Mucosa of descending colon (tissue), 3 donors: Measurements from ENCODE around the gene ZBTB7C. TPM values are rescaled to one million over a fixed set of nuclear protein-coding genes. Genes with fewer than 3 reads are reported as not detected.
A peak's percentile ranks its signal among the peaks of the same experiment; 100 is the strongest.

Experiments used
- ATAC-seq: fragments of 200-7000 bp; cut with Tn5 transposase; one replicate; pipeline ENCODE4 v1.9.1; 2020; ENCODE audit warnings: mild to moderate bottlenecking, moderate library complexity
- DNase-seq, 3 donors: peaks; one replicate each; pipeline ENCODE4 v3.0.0-alpha.2; 2020
- H3K36me3 ChIP-seq: fragments of 200-600 bp; one replicate; pipeline ENCODE4 v1.8.0; 2021; ENCODE audit warnings: low read depth, mild to moderate bottlenecking
- H3K4me1 ChIP-seq: fragments of 200-600 bp; one replicate; pipeline ENCODE4 v1.8.0; 2021; ENCODE audit warnings: low read depth, mild to moderate bottlenecking
- H3K4me3 ChIP-seq: fragments of 200-600 bp; one replicate; pipeline ENCODE4 v1.8.0; 2021; ENCODE audit warnings: mild to moderate bottlenecking
- H3K9me3 ChIP-seq: fragments of 200-600 bp; one replicate; pipeline ENCODE4 v1.8.0; 2021; ENCODE audit warnings: mild to moderate bottlenecking
- intact Hi-C, 2 donors: fragments of 100-400 bp; cut with DNase I in 1 of 2; cut with micrococcal nuclease in 1 of 2; formaldehyde crosslinking; loops; one replicate each; pipeline versions ENCODE4 v1.11.0 to v1.11.1; 2022; cut with DNase I, micrococcal nuclease
- total RNA-seq, 3 donors: library from RNA; stranded (reverse); fragmentation: NEBNext Ultra II Directional in 2 of 3; extraction: Animal tissue kit (Norgen Biotek cat#: 25700) in 2 of 3; gene quantifications; one replicate each; pipeline versions ENCODE4 v1.2.1 to v1.2.4, GENCODE V29; 2021 to 2023
- TF ChIP-seq, protein P1 (sequence below): fragments of 200-600 bp; IDR thresholded peaks from one replicate; pipeline ENCODE4 v1.8.0; 2022; ENCODE audit warnings: antibody characterized with exemption, mild to moderate bottlenecking
- donor health status: DM: no; HTN: no; CAD: no; lungs with moderate emphysema.
- donor health status: DM: no; HTN: no; CAD: no.
- donor health status: DM: no; HTN: yes; CAD: no.

The ZBTB7C gene
- total RNA-seq, 3 donors from 2014 or later: 20.8 to 56.6 (median 38.2) TPM

- H3K4me3 ChIP-seq: no peak overlapping the region
- H3K4me1 ChIP-seq: no peaks in the 10 kb centered on the region
Observed at GRCh38 chr18:48351216-48352050, 57.8 kb downstream of the ZBTB7C start.

DNA sequence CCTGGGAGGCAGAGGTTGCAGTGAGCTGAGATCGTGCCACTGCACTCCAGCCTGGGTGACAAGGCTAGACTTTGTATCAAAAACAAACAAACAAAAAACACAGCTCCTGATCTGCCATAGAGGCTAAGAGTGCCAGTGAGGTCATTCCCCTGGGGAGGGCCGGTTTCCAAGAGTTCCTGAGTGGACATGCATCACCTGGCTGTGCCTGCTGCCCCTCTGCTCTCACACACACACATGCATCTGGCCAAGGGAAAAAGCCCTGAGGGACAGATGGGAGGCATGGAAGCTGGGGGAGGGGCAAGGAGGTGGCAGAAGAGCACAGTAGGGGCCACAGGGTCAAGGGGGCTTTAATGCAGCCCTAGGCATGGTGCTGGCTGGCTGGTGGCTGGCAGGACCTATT lies 60.4 kb downstream of the ZBTB7C start:
- H3K4me1 ChIP-seq: no peaks in the 10 kb centered on the region
- no peak overlapping the region for H3K4me3 ChIP-seq
- no peaks in the 10 kb centered on the region for H3K36me3 ChIP-seq
- DNase-seq: no peak
- ATAC-seq: no peak
- intact Hi-C loops: no loop called here
- H3K9me3 ChIP-seq: no peaks in the 10 kb centered on the region
- TF ChIP-seq, protein P1, sequence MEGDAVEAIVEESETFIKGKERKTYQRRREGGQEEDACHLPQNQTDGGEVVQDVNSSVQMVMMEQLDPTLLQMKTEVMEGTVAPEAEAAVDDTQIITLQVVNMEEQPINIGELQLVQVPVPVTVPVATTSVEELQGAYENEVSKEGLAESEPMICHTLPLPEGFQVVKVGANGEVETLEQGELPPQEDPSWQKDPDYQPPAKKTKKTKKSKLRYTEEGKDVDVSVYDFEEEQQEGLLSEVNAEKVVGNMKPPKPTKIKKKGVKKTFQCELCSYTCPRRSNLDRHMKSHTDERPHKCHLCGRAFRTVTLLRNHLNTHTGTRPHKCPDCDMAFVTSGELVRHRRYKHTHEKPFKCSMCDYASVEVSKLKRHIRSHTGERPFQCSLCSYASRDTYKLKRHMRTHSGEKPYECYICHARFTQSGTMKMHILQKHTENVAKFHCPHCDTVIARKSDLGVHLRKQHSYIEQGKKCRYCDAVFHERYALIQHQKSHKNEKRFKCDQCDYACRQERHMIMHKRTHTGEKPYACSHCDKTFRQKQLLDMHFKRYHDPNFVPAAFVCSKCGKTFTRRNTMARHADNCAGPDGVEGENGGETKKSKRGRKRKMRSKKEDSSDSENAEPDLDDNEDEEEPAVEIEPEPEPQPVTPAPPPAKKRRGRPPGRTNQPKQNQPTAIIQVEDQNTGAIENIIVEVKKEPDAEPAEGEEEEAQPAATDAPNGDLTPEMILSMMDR: no peak

More at GRCh38 chr18:48351216-48352050, 57.8 kb downstream of the ZBTB7C start:
- H3K36me3 ChIP-seq: no peaks in the 10 kb centered on the region
- TF ChIP-seq, protein P1: no peak
- intact Hi-C loops: no loop called here
- ATAC-seq (no peak), DNase-seq (no peak)
- no peaks in the 10 kb centered on the region for H3K9me3 ChIP-seq

GRCh38 chr18:48347756-48348326 lies 61.3 kb downstream of the ZBTB7C start:
- Histone ChIP-seq H3K4me3 (no peak overlapping the region), H3K9me3 (no peaks in the 10 kb centered on the region), H3K36me3 (no peaks in the 10 kb centered on the region), H3K4me1 (no peaks in the 10 kb centered on the region)
- ATAC-seq (no peak), DNase-seq (no peak)
- intact Hi-C loops: no loop called here
- TF ChIP-seq, protein P1: no peak

DNA sequence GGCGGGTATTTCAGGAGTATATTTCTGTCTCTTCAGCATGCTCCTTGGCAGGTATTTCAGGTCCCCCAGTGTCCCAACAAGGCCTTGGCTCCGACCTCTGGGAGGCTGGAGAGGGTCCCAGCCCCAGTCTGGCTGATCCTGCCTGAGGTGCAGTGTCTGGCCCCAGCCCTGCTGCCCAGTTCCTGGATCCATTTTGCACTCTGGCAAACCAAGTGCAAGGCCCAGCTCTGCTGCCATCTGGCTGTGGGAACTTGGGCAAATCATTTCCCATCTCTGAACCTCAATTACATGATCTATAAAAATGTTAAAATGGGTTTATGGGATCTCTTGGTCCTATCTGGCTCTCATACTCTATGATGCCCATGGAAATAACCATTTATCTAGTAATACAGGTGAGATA lies 63.6 kb downstream of the ZBTB7C start:
- Histone ChIP-seq H3K4me1 (no peaks in the 10 kb centered on the region), H3K4me3 (no peak overlapping the region), H3K36me3 (no peaks in the 10 kb centered on the region), H3K9me3 (no peaks in the 10 kb centered on the region)
- peak in 2 of 3 donors; percentile 60 to 61 for DNase-seq
- TF ChIP-seq, protein P1: no peak
- intact Hi-C loops: loop anchor here in 1 of 2 donors (1.0 kb wide), 1 partner anchor 115 kb away; no protein-coding TSS in a partner anchor
- peak; percentile 75 for ATAC-seq

DNA sequence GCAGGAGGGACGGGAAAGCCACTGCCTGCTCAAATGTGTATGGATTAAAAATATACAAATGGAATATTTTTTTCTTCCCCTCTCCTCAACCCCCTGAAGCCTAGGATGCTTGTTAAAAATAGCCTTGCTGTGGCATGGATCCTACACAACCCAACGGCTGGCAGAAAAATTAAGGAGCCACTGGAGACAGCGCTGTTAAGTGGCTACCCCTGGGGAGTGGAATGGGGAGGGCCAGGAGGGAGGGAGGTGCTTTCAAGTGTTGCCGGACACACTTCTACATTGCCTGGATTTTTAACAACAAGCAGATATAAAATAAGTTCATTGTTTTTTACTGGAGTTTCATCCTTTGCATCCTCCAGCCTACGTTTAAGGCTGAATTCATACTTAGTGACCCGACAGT lies 66.6 kb downstream of the ZBTB7C start:
- intact Hi-C loops: no loop called here
- TF ChIP-seq, protein P1: no peak
- no peaks in the 10 kb centered on the region for H3K4me1 ChIP-seq

More for the DNA sequence above, 66.6 kb downstream of the ZBTB7C start:
- ATAC-seq: no peak
- Histone ChIP-seq H3K9me3 (no peaks in the 10 kb centered on the region), H3K4me3 (no peak overlapping the region), H3K36me3 (no peaks in the 10 kb centered on the region)
- no peak for DNase-seq
